ENCODE measurements around the gene RIN3. TPM values are rescaled to one million over a fixed set of nuclear protein-coding genes. Genes with fewer than 3 reads are reported as not detected.

RIN3 gene
- total and polyA plus RNA-seq, 4 donors: 5.0 to 15.6 (median 9.0) TPM

GRCh38 chr14:92567173-92567725 is 53.7 kb downstream of the RIN3 start:
- Histone ChIP-seq H3K36me3 (ENCODE audit: control insufficient read depth in 4 of 4, insufficient read depth in 3 of 4, low read depth in 1 of 4, low read length in 3 of 4) (peaks cover 0 to 23% (median 9%) of the 10 kb centered on the region in 4 donors), H3K9ac (ENCODE audit: low read depth in 1 of 2, low read length in 2 of 2) (no peak overlapping the region), H3K27ac (ENCODE audit: low read depth in 1 of 2, low read length in 2 of 2) (no peak overlapping the region), H3K27me3 (ENCODE audit: control insufficient read depth in 4 of 4, insufficient read depth in 4 of 4, low read length in 3 of 4) (no peaks in the 10 kb centered on the region), H3K4me3 (ENCODE audit: low read depth in 1 of 3, low read length in 3 of 3) (no peak overlapping the region), H3K9me3 (ENCODE audit: control insufficient read depth in 4 of 4, low read length in 3 of 4) (no peaks in the 10 kb centered on the region), H3K4me1 (ENCODE audit: control insufficient read depth in 4 of 4, insufficient read depth in 4 of 4, low read length in 3 of 4) (peaks cover 0 to 3% (median 0%) of the 10 kb centered on the region in 4 donors)
- 97% methylated on average over 2 of the region's 2 CpGs for WGBS
- TF ChIP-seq, protein P1, sequence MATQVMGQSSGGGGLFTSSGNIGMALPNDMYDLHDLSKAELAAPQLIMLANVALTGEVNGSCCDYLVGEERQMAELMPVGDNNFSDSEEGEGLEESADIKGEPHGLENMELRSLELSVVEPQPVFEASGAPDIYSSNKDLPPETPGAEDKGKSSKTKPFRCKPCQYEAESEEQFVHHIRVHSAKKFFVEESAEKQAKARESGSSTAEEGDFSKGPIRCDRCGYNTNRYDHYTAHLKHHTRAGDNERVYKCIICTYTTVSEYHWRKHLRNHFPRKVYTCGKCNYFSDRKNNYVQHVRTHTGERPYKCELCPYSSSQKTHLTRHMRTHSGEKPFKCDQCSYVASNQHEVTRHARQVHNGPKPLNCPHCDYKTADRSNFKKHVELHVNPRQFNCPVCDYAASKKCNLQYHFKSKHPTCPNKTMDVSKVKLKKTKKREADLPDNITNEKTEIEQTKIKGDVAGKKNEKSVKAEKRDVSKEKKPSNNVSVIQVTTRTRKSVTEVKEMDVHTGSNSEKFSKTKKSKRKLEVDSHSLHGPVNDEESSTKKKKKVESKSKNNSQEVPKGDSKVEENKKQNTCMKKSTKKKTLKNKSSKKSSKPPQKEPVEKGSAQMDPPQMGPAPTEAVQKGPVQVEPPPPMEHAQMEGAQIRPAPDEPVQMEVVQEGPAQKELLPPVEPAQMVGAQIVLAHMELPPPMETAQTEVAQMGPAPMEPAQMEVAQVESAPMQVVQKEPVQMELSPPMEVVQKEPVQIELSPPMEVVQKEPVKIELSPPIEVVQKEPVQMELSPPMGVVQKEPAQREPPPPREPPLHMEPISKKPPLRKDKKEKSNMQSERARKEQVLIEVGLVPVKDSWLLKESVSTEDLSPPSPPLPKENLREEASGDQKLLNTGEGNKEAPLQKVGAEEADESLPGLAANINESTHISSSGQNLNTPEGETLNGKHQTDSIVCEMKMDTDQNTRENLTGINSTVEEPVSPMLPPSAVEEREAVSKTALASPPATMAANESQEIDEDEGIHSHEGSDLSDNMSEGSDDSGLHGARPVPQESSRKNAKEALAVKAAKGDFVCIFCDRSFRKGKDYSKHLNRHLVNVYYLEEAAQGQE (IDR thresholded peaks at IDR 0.05): no peak
- TF ChIP-seq GABPA (IDR thresholded peaks at IDR 0.05 in 1 of 2, conservative IDR thresholded peaks at IDR 0.05 in 1 of 2) (no peak), HNF4G (IDR thresholded peaks at IDR 0.05) (no peak), ZBTB33 (IDR thresholded peaks at IDR 0.05) (no peak), RXRA (IDR thresholded peaks at IDR 0.05) (no peak), CTCF (IDR thresholded peaks at IDR 0.05; ENCODE audit: low read depth, low read length, missing input control) (no peak)
- DNase-seq (ENCODE audit: low spot score): no peak

DNA sequence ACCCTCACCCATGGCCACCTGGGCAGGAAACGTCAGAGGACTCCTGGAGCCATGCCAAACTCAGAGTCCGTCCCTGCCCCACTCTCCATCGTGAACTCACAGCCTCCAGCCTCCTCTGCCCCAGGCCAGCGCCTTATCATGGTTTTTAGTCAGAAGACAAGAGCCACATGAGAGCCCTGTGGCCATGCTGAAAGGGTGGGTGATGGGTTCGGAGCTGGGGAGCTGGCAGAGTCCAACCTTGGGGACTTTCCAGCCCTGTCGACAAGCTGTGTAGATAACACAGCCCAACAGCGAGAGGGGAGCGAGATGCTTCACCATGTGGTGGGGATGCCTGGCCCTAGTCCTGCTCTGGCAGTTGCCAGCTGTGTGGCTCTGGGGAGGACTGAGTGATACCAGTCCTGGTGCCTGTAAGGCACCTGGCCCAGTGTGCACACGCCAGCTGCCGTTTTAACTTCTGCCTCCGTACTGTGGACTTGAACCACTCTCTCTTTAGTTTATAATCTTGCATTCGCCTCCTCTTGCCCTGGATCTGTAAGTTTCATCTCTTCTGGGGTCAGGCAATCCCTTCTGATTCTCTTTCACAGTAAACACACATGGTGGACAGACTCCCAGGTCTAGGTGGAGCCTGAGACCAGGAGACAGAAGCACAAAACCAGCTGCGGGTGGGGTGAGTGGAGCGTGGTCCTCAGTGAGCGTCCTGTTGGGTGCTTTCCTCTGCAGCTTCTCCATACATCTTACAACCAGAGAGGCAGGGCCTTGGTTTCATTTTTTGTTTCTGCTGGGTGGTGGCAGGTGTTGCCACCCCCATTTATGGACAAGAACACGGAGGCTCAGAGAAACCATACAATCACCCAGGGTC is 55.3 kb downstream of the RIN3 start:
- no peak overlapping the region for H3K27ac ChIP-seq (ENCODE audit: low read depth in 1 of 2, low read length in 2 of 2)
- peaks cover 0 to 23% (median 12%) of the 10 kb centered on the region in 4 donors for H3K36me3 ChIP-seq (ENCODE audit: control insufficient read depth in 4 of 4, insufficient read depth in 3 of 4, low read depth in 1 of 4, low read length in 3 of 4)
- DNase-seq (ENCODE audit: low spot score): no peak
- H3K9ac ChIP-seq (ENCODE audit: low read depth in 1 of 2, low read length in 2 of 2): no peak overlapping the region
- no peak overlapping the region for H3K4me3 ChIP-seq (ENCODE audit: low read depth in 1 of 3, low read length in 3 of 3)
- 81% methylated on average over 16 of the region's 16 CpGs for WGBS
- H3K4me1 ChIP-seq (ENCODE audit: control insufficient read depth in 4 of 4, insufficient read depth in 4 of 4, low read length in 3 of 4): peaks cover 0 to 3% (median 0%) of the 10 kb centered on the region in 4 donors
- no peaks in the 10 kb centered on the region for H3K9me3 ChIP-seq (ENCODE audit: control insufficient read depth in 4 of 4, low read length in 3 of 4)
- no peaks in the 10 kb centered on the region for H3K27me3 ChIP-seq (ENCODE audit: control insufficient read depth in 4 of 4, insufficient read depth in 4 of 4, low read length in 3 of 4)
- TF ChIP-seq EGR1 (IDR thresholded peaks at IDR 0.05; ENCODE audit: low read depth in 2 of 2) (no peak), FOXA2 (IDR thresholded peaks at IDR 0.05) (no peak), MAX (IDR thresholded peaks at IDR 0.05) (no peak), HNF4G (IDR thresholded peaks at IDR 0.05) (no peak), CTCF (IDR thresholded peaks at IDR 0.05; ENCODE audit: low read depth, low read length, missing input control) (no peak), NR2F2 (IDR thresholded peaks at IDR 0.05) (no peak), YY1 (IDR thresholded peaks at IDR 0.05) (no peak), JUND (IDR thresholded peaks at IDR 0.05) (no peak), TAF1 (conservative IDR thresholded peaks at IDR 0.05) (no peak), HNF4A (conservative IDR thresholded peaks at IDR 0.05) (no peak), RAD21 (IDR thresholded peaks at IDR 0.05) (no peak), ATF3 (IDR thresholded peaks at IDR 0.05) (no peak)
- TF ChIP-seq, protein P1 (IDR thresholded peaks at IDR 0.05): no peak

Measured in liver (tissue), 9 donors.